HG02571 (cell line): Measurements from ENCODE around the gene LTO1.

Experiments
- ATAC-seq: cut with Tn5 transposase; IDR thresholded peaks from one replicate; pipeline ENCODE4 v1.9.1; 2021; ENCODE audit warnings: mild to moderate bottlenecking, moderate library complexity; ENCODE audit not compliant: unreplicated experiment

Gene LTO1

GRCh38 chr11:69647390-69647748, 27.8 kb downstream of the LTO1 start:
- ATAC-seq: no peak

- no peak for ATAC-seq
Measured at GRCh38 chr11:69646493-69647389, 28.4 kb downstream of the LTO1 start.

- no peak for ATAC-seq
Measured at GRCh38 chr11:69645801-69646492, 29.2 kb downstream of the LTO1 start.

- ATAC-seq: no peak
Measured at GRCh38 chr11:69644962-69645675, 30.0 kb downstream of the LTO1 start.

GRCh38 chr11:69644071-69644961, 30.8 kb downstream of the LTO1 start:
- ATAC-seq: no peak

GRCh38 chr11:69643646-69644045, 31.5 kb downstream of the LTO1 start:
- ATAC-seq: no peak

GRCh38 chr11:69642913-69643632, 32.1 kb downstream of the LTO1 start:
- ATAC-seq: peak; percentile 55

- ATAC-seq: no peak
Measured at GRCh38 chr11:69642549-69642912, 32.6 kb downstream of the LTO1 start.

- no peak for ATAC-seq
Measured at GRCh38 chr11:69641681-69642548, 33.2 kb downstream of the LTO1 start.

GRCh38 chr11:69640995-69641581, 34.1 kb downstream of the LTO1 start, which contains the start of gene CCND1:
Gene CCND1 (plus strand): TSS chr11:69641156. CDS start chr11:69641314, 158 bp downstream.
- no peak for ATAC-seq

GRCh38 chr11:69640260-69640994, 34.7 kb downstream of the LTO1 start:
- ATAC-seq: no peak

GRCh38 chr11:69639831-69640230, 35.3 kb downstream of the LTO1 start:
- no peak for ATAC-seq

GRCh38 chr11:69638941-69639681, 36.0 kb downstream of the LTO1 start:
- ATAC-seq: no peak

GRCh38 chr11:69637941-69638871, 36.9 kb downstream of the LTO1 start:
- no peak for ATAC-seq

GRCh38 chr11:69637198-69637940, 37.8 kb downstream of the LTO1 start:
- ATAC-seq: no peak
